ENCODE results near the gene MYOG.
A peak's percentile ranks its signal among the peaks of the same experiment; 100 is the strongest.

The MYOG gene

GRCh38 chr1:203069030-203069747 is 16.6 kb downstream of the MYOG start:
- peak; percentile 33 for FAIRE-seq

- FAIRE-seq, result no peak
Measured at GRCh38 chr1:203066965-203067364, 18.8 kb downstream of the MYOG start.

- no peak for FAIRE-seq
Measured at GRCh38 chr1:203065986-203066385, 19.8 kb downstream of the MYOG start.

- no peak for FAIRE-seq
Measured at GRCh38 chr1:203065191-203065590, 20.6 kb downstream of the MYOG start.

- FAIRE-seq, result no peak
Measured at GRCh38 chr1:203063287-203063686, 22.5 kb downstream of the MYOG start.

GRCh38 chr1:203060115-203060514 is 25.7 kb downstream of the MYOG start:
- FAIRE-seq, result no peak

- FAIRE-seq, result no peak
Measured at GRCh38 chr1:203059485-203059884, 26.3 kb downstream of the MYOG start.

- FAIRE-seq, result no peak
Measured at GRCh38 chr1:203058676-203058935, 27.2 kb downstream of the MYOG start.

GRCh38 chr1:203057911-203058675 is 27.7 kb downstream of the MYOG start:
- peak; percentile 84 for FAIRE-seq

- FAIRE-seq, result no peak
Measured at GRCh38 chr1:203056516-203056915, 29.3 kb downstream of the MYOG start.

GRCh38 chr1:203056012-203056411 is 29.8 kb downstream of the MYOG start:
- FAIRE-seq, result no peak

GRCh38 chr1:203055161-203055799 is 30.5 kb downstream of the MYOG start:
- FAIRE-seq, result no peak

GRCh38 chr1:203054642-203055041 is 31.2 kb downstream of the MYOG start:
- no peak for FAIRE-seq

- no peak for FAIRE-seq
Measured at GRCh38 chr1:203054184-203054583, 31.6 kb downstream of the MYOG start.

- FAIRE-seq, result no peak
Measured at GRCh38 chr1:203052601-203053000, 33.2 kb downstream of the MYOG start.

GRCh38 chr1:203051841-203052324 is 33.9 kb downstream of the MYOG start:
- FAIRE-seq, result no peak

- FAIRE-seq, result no peak
Measured at GRCh38 chr1:203050826-203051225, 35.0 kb downstream of the MYOG start.

- no peak for FAIRE-seq
Measured at GRCh38 chr1:203049576-203050180, 36.1 kb downstream of the MYOG start.

GRCh38 chr1:203049077-203049476 is 36.7 kb downstream of the MYOG start:
- FAIRE-seq, result no peak

- FAIRE-seq, result no peak
Measured at GRCh38 chr1:203048555-203049051, 37.2 kb downstream of the MYOG start.

- no peak for FAIRE-seq
Measured at GRCh38 chr1:203048086-203048485, 37.7 kb downstream of the MYOG start.

GRCh38 chr1:203046984-203047630 is 38.7 kb downstream of the MYOG start:
- no peak for FAIRE-seq
